ENCODE measurements around the gene SPRED3. TPM values are rescaled to one million over a fixed set of nuclear protein-coding genes. Genes with fewer than 3 reads are reported as not detected.
"Not testable (repeated sequence)": the region's sequence is repeated elsewhere in the genome, so short reads cannot be mapped to it uniquely, and the experiment has no call there.

SPRED3 gene
- total RNA-seq, 3 donors from 2014 or later, result 0.46 to 0.74 (median 0.57) TPM

- H3K27me3 Mint-ChIP-seq (ENCODE audit: low read depth); DNase-seq; ATAC-seq; H3K9me3 Mint-ChIP-seq; H3K4me1 Mint-ChIP-seq (ENCODE audit: low read depth); H3K4me3 Mint-ChIP-seq; H3K36me3 Mint-ChIP-seq (ENCODE audit: insufficient read depth): not testable (repeated sequence)
Observed at GRCh38 chr19:38411898-38412297, 23.4 kb downstream of the SPRED3 start.

GRCh38 chr19:38412491-38412890 is 24.0 kb downstream of the SPRED3 start:
- DNase-seq (no peak), ATAC-seq (no peak)
- Mint-ChIP-seq H3K27me3 (ENCODE audit: low read depth) (no peaks in the 10 kb centered on the region), H3K9me3 (no peaks in the 10 kb centered on the region), H3K36me3 (ENCODE audit: insufficient read depth) (no peaks in the 10 kb centered on the region), H3K4me3 (no peak overlapping the region), H3K4me1 (ENCODE audit: low read depth) (peaks cover 11% of the 10 kb centered on the region)

GRCh38 chr19:38412961-38413360 is 24.5 kb downstream of the SPRED3 start:
- no peaks in the 10 kb centered on the region for H3K36me3 Mint-ChIP-seq (ENCODE audit: insufficient read depth)
- no peaks in the 10 kb centered on the region for H3K9me3 Mint-ChIP-seq
- ATAC-seq, result no peak
- DNase-seq, result no peak
- no peak overlapping the region for H3K4me3 Mint-ChIP-seq
- H3K27me3 Mint-ChIP-seq (ENCODE audit: low read depth), result no peaks in the 10 kb centered on the region
- peaks cover 16% of the 10 kb centered on the region for H3K4me1 Mint-ChIP-seq (ENCODE audit: low read depth)

GRCh38 chr19:38413416-38413815 is 24.9 kb downstream of the SPRED3 start:
- H3K4me3 Mint-ChIP-seq, result no peak overlapping the region
- H3K27me3 Mint-ChIP-seq (ENCODE audit: low read depth), result no peaks in the 10 kb centered on the region
- H3K36me3 Mint-ChIP-seq (ENCODE audit: insufficient read depth), result no peaks in the 10 kb centered on the region
- DNase-seq, result no peak
- ATAC-seq, result no peak
- H3K9me3 Mint-ChIP-seq, result no peaks in the 10 kb centered on the region
- H3K4me1 Mint-ChIP-seq (ENCODE audit: low read depth), result peaks cover 20% of the 10 kb centered on the region

- ATAC-seq, result no peak
- peak overlapping the region; percentile 80 for H3K4me3 Mint-ChIP-seq
- no peak for DNase-seq
- H3K9me3 Mint-ChIP-seq, result no peaks in the 10 kb centered on the region
- peaks cover 26% of the 10 kb centered on the region for H3K4me1 Mint-ChIP-seq (ENCODE audit: low read depth)
- no peaks in the 10 kb centered on the region for H3K27me3 Mint-ChIP-seq (ENCODE audit: low read depth)
- H3K36me3 Mint-ChIP-seq (ENCODE audit: insufficient read depth), result no peaks in the 10 kb centered on the region
Observed at GRCh38 chr19:38417146-38417543, 28.6 kb downstream of the SPRED3 start.

GRCh38 chr19:38417544-38418506 is 29.3 kb downstream of the SPRED3 start:
- Mint-ChIP-seq H3K4me3 (peak overlapping the region; percentile 80), H3K27me3 (ENCODE audit: low read depth) (no peaks in the 10 kb centered on the region), H3K9me3 (no peaks in the 10 kb centered on the region), H3K4me1 (ENCODE audit: low read depth) (peaks cover 26% of the 10 kb centered on the region), H3K36me3 (ENCODE audit: insufficient read depth) (no peaks in the 10 kb centered on the region)
- DNase-seq (peak; percentile 43), ATAC-seq (peak; percentile 78 to 90)

- Mint-ChIP-seq H3K36me3 (ENCODE audit: insufficient read depth) (no peaks in the 10 kb centered on the region), H3K27me3 (ENCODE audit: low read depth) (peaks cover 2% of the 10 kb centered on the region), H3K4me3 (no peak overlapping the region), H3K4me1 (ENCODE audit: low read depth) (peaks cover 28% of the 10 kb centered on the region), H3K9me3 (no peaks in the 10 kb centered on the region)
- no peak for ATAC-seq
- DNase-seq, result no peak
Observed at GRCh38 chr19:38420935-38421334, 32.4 kb downstream of the SPRED3 start.

GRCh38 chr19:38421856-38422255 is 33.4 kb downstream of the SPRED3 start:
- Mint-ChIP-seq H3K4me3 (no peak overlapping the region), H3K9me3 (no peaks in the 10 kb centered on the region), H3K36me3 (ENCODE audit: insufficient read depth) (no peaks in the 10 kb centered on the region), H3K4me1 (ENCODE audit: low read depth) (peaks cover 31% of the 10 kb centered on the region), H3K27me3 (ENCODE audit: low read depth) (peaks cover 2% of the 10 kb centered on the region)
- DNase-seq, result no peak
- no peak for ATAC-seq

GRCh38 chr19:38422438-38422837 is 33.9 kb downstream of the SPRED3 start:
- Mint-ChIP-seq H3K27me3 (ENCODE audit: low read depth) (peaks cover 2% of the 10 kb centered on the region), H3K4me1 (ENCODE audit: low read depth) (peaks cover 29% of the 10 kb centered on the region), H3K36me3 (ENCODE audit: insufficient read depth) (no peaks in the 10 kb centered on the region), H3K9me3 (no peaks in the 10 kb centered on the region), H3K4me3 (no peak overlapping the region)
- DNase-seq, result no peak
- no peak for ATAC-seq

GRCh38 chr19:38424272-38424671 is 35.8 kb downstream of the SPRED3 start:
- peaks cover 25% of the 10 kb centered on the region for H3K4me1 Mint-ChIP-seq (ENCODE audit: low read depth)
- ATAC-seq (no peak), DNase-seq (no peak)
- H3K4me3 Mint-ChIP-seq, result no peak overlapping the region
- no peaks in the 10 kb centered on the region for H3K9me3 Mint-ChIP-seq
- H3K36me3 Mint-ChIP-seq (ENCODE audit: insufficient read depth), result no peaks in the 10 kb centered on the region
- H3K27me3 Mint-ChIP-seq (ENCODE audit: low read depth), result peaks cover 4% of the 10 kb centered on the region

- H3K4me3 Mint-ChIP-seq, result peak overlapping the region; percentile 19
- no peaks in the 10 kb centered on the region for H3K36me3 Mint-ChIP-seq (ENCODE audit: insufficient read depth)
- H3K27me3 Mint-ChIP-seq (ENCODE audit: low read depth), result peaks cover 4% of the 10 kb centered on the region
- ATAC-seq (no peak), DNase-seq (no peak)
- H3K9me3 Mint-ChIP-seq, result no peaks in the 10 kb centered on the region
- H3K4me1 Mint-ChIP-seq (ENCODE audit: low read depth), result peaks cover 31% of the 10 kb centered on the region
Observed at GRCh38 chr19:38425222-38425809, 36.8 kb downstream of the SPRED3 start.

GRCh38 chr19:38425810-38426466 is 37.4 kb downstream of the SPRED3 start, which contains the start of gene RASGRP4:
TSS of gene RASGRP4 (minus strand) at chr19:38426219. CDS start at chr19:38426091, 128 bp downstream.
- Mint-ChIP-seq H3K36me3 (ENCODE audit: insufficient read depth) (no peaks in the 10 kb centered on the region), H3K27me3 (ENCODE audit: low read depth) (peaks cover 8% of the 10 kb centered on the region), H3K4me1 (ENCODE audit: low read depth) (peaks cover 31% of the 10 kb centered on the region), H3K9me3 (no peaks in the 10 kb centered on the region), H3K4me3 (peak within 1 kb of the TSS; percentile 61)
- ATAC-seq, result peak; percentile 50 to 61
- no peak for DNase-seq

GRCh38 chr19:38427035-38427677 is 38.7 kb downstream of the SPRED3 start:
- H3K27me3 Mint-ChIP-seq (ENCODE audit: low read depth); H3K36me3 Mint-ChIP-seq (ENCODE audit: insufficient read depth); DNase-seq; H3K9me3 Mint-ChIP-seq: not testable (repeated sequence)
- peak; percentile 79 to 80 for ATAC-seq
- Mint-ChIP-seq H3K4me1 (ENCODE audit: low read depth) (peaks cover 31% of the 10 kb centered on the region), H3K4me3 (peak overlapping the region; percentile 61)
